Neural cell (in vitro differentiated cells): ENCODE measurements around the gene TMEM132C. TPM values are rescaled to one million over a fixed set of nuclear protein-coding genes. Genes with fewer than 3 reads are reported as not detected.
"Not testable (repeated sequence)": the region's sequence is repeated elsewhere in the genome, so short reads cannot be mapped to it uniquely, and the experiment has no call there.

Experiments used
- H2AFZ ChIP-seq: fragments of 200-600, 300-800 bp; sonication (generic), shearing (Covaris generic); 2 replicates; pipeline ENCODE4 v1.6.0; 2014; ENCODE audit warnings: low read depth, mild to moderate bottlenecking, antibody characterized with exemption, low read length, moderate library complexity
- H3F3A ChIP-seq: fragments of 200-600 bp; shearing (Covaris generic); 2 replicates; pipeline ENCODE4 v1.6.1; 2016; ENCODE audit warnings: mild to moderate bottlenecking, moderate library complexity, mixed read lengths, antibody characterized with exemption, low read length; ENCODE audit not compliant: insufficient read depth, poor library complexity, severe bottlenecking
- H3K27ac ChIP-seq: fragments of 200-600, 300-800 bp; sonication (generic), shearing (Covaris generic); 2 replicates; pipeline ENCODE4 v1.5.1; 2014; ENCODE audit warnings: mild to moderate bottlenecking, low read length, moderate library complexity
- H3K27me3 ChIP-seq: fragments of 300-800, 200-600 bp; sonication (generic), shearing (Covaris generic); 2 replicates; pipeline ENCODE4 v1.6.0; 2014; ENCODE audit warnings: mild to moderate bottlenecking, low read depth, low read length, moderate library complexity; ENCODE audit not compliant: insufficient read depth
- H3K36me3 ChIP-seq: fragments of 300-800, 200-600 bp; sonication (generic), shearing (Covaris generic); 2 replicates; pipeline ENCODE4 v1.5.1; 2014; ENCODE audit warnings: mild to moderate bottlenecking, antibody characterized with exemption, low read length, moderate library complexity; ENCODE audit not compliant: insufficient read depth
- H3K4me2 ChIP-seq: fragments of 300-800, 200-600 bp; sonication (generic), shearing (Covaris generic); 2 replicates; pipeline ENCODE4 v1.6.0; 2014; ENCODE audit warnings: mild to moderate bottlenecking, low read length
- H3K4me3 ChIP-seq: fragments of 300-800, 200-600 bp; sonication (generic), shearing (Covaris generic); 2 replicates; pipeline ENCODE4 v1.5.1; 2014; ENCODE audit warnings: mild to moderate bottlenecking, low read length, moderate library complexity
- H3K79me2 ChIP-seq: fragments of 200-600 bp; shearing (Covaris generic); replicated peaks from 2 replicates; pipeline ENCODE4 v1.6.0; 2014; ENCODE audit warnings: mild to moderate bottlenecking, low read length, moderate library complexity; ENCODE audit not compliant: insufficient read depth
- H3K9ac ChIP-seq: fragments of 300-800, 200-600 bp; sonication (generic), shearing (Covaris generic); 2 replicates; pipeline ENCODE4 v1.6.1; 2016; ENCODE audit warnings: mild to moderate bottlenecking, low read length, mixed read lengths
- H3K9me2 ChIP-seq: fragments of 200-600 bp; shearing (Covaris generic); 2 replicates; pipeline ENCODE4 v1.6.1; 2016; ENCODE audit warnings: mild to moderate bottlenecking, low read length, mixed read lengths; ENCODE audit not compliant: insufficient read depth
- H3K9me3 ChIP-seq: fragments of 200-600, 300-800 bp; sonication (generic), shearing (Covaris generic); 2 replicates; pipeline ENCODE4 v1.6.1; 2016; ENCODE audit warnings: mild to moderate bottlenecking, mixed run types, low read length, moderate library complexity, mixed read lengths
- H4K20me1 ChIP-seq: fragments of 200-600 bp; shearing (Covaris generic); 2 replicates; pipeline ENCODE4 v1.6.1; 2016; ENCODE audit warnings: mild to moderate bottlenecking, mixed run types; ENCODE audit not compliant: insufficient read depth
- CTCF ChIP-seq: fragments of 450-650 bp; IDR thresholded peaks from 2 replicates; pipeline ENCODE4 v1.5.1; 2014; ENCODE audit warnings: antibody characterized with exemption, mild to moderate bottlenecking, moderate library complexity; ENCODE audit not compliant: poor library complexity, severe bottlenecking
- EP300 ChIP-seq: fragments of 450-650 bp; conservative IDR thresholded peaks from 2 replicates; pipeline ENCODE4 v1.6.1; 2014; ENCODE audit warnings: antibody characterized with exemption, mild to moderate bottlenecking, moderate library complexity; ENCODE audit not compliant: poor library complexity, severe bottlenecking
- EZH2 ChIP-seq: fragments of 200-600, 300-800 bp; shearing (Covaris generic), sonication (generic); IDR thresholded peaks from 2 replicates; pipeline ENCODE4 v1.6.1; 2014; ENCODE audit warnings: antibody characterized with exemption, low read length, borderline replicate concordance, mild to moderate bottlenecking; ENCODE audit not compliant: insufficient read depth, poor library complexity, severe bottlenecking
- MXI1 ChIP-seq: fragments of 450-650 bp; conservative IDR thresholded peaks from 2 replicates; pipeline ENCODE4 v1.6.1; 2014; ENCODE audit warnings: antibody characterized with exemption, mild to moderate bottlenecking; ENCODE audit not compliant: poor library complexity, severe bottlenecking
- POLR2AphosphoS5 ChIP-seq: IDR thresholded peaks from 2 replicates; pipeline ENCODE4 v1.6.1; 2012
- RAD21 ChIP-seq: fragments of 450-650 bp; conservative IDR thresholded peaks from 2 replicates; pipeline ENCODE4 v1.6.1; 2014; ENCODE audit warnings: antibody characterized with exemption, mild to moderate bottlenecking, moderate library complexity
- REST ChIP-seq: IDR thresholded peaks from 2 replicates; pipeline ENCODE4 v1.6.1; 2012; ENCODE audit warnings: borderline replicate concordance
- SMC3 ChIP-seq: fragments of 450-650 bp; conservative IDR thresholded peaks from 2 replicates; pipeline ENCODE4 v1.6.1; 2014; ENCODE audit warnings: antibody characterized with exemption, mild to moderate bottlenecking, moderate library complexity; ENCODE audit not compliant: poor library complexity
- TAF1 ChIP-seq: IDR thresholded peaks from 2 replicates; pipeline ENCODE4 v1.6.1; 2012; ENCODE audit warnings: low read depth
- polyA plus RNA-seq: library from polyadenylated mRNA; depleted of rRNA; stranded (reverse); fragments of >200 nt; gene quantifications from 2 replicates; pipeline ENCODE4 v1.2.3, GENCODE V29; 2014

TMEM132C gene
- polyA plus RNA-seq, 1 donor from 2014 or later, result 0.06 TPM

DNA sequence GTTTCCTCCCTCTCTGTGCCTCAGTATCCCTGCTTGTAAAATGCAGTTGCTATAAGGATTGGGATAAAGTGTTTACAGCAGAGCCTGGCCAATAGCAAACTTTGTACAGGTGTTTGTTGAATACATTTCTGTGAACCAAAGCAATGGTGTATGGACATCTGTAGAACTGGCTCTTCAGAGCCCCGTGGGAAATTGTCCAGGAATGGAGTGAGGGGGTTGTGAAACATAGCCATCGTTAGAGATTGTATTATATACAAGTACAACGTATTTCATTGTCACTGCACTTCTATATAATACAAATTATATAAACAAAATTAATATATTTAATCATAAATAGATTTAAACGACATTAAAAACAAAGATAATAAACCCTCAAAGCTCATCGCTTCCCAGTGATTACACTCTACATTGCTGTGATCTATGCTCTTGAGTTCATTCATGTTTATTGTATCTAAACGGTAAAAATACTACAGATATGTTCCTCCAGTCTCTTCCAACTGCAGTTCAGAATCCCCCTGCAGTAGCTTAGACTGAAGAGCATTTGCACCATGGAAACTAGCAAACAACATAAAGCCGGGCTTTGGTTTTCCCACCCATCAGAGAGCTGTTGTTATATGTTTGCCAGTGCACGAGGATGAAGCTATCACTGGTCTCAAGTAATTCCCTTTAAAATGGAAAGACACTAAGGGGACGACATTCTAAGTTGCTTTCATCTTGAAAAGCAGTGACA is 216.7 kb downstream of the TMEM132C start:
- no peak overlapping the region for H3K9ac ChIP-seq
- no peak for TF ChIP-seq RAD21
- TF ChIP-seq REST, result no peak
- TF ChIP-seq EP300, result no peak
- TF ChIP-seq SMC3, result no peak
- TF ChIP-seq EZH2, result no peak
- TF ChIP-seq POLR2AphosphoS5, result no peak
- TF ChIP-seq CTCF, result no peak
- no peak for TF ChIP-seq MXI1
- TF ChIP-seq TAF1, result no peak

GRCh38 chr12:128497376-128497775 is 230.4 kb downstream of the TMEM132C start:
- not testable (repeated sequence) for H3K9me2 ChIP-seq, H3K27ac ChIP-seq, H3K4me3 ChIP-seq, H3K27me3 ChIP-seq, H3K36me3 ChIP-seq, H3K9me3 ChIP-seq, H3K79me2 ChIP-seq, H2AFZ ChIP-seq, H4K20me1 ChIP-seq, H3F3A ChIP-seq, H3K9ac ChIP-seq, H3K4me2 ChIP-seq

More for the DNA sequence above, 216.7 kb downstream of the TMEM132C start:
- Histone ChIP-seq H3K27me3 (no peaks in the 10 kb centered on the region), H3K9me2 (no peaks in the 10 kb centered on the region), H3F3A (no peaks in the 10 kb centered on the region), H3K27ac (no peak overlapping the region), H4K20me1 (no peaks in the 10 kb centered on the region), H3K36me3 (no peaks in the 10 kb centered on the region), H3K79me2 (no peaks in the 10 kb centered on the region), H3K4me3 (no peak overlapping the region), H2AFZ (no peak overlapping the region), H3K9me3 (no peaks in the 10 kb centered on the region), H3K4me2 (no peak overlapping the region)
